Hematopoietic multipotent progenitor cell (in vitro differentiated cells): Measurements from ENCODE around the gene LYPD4. TPM values are rescaled to one million over a fixed set of nuclear protein-coding genes. Genes with fewer than 3 reads are reported as not detected.
"Not testable (repeated sequence)": the region's sequence is repeated elsewhere in the genome, so short reads cannot be mapped to it uniquely, and the experiment has no call there.

Source experiments
- DNase-seq, 3 donors: peaks; one replicate each; pipeline ENCODE4 v3.0.0-alpha.2; 2011 to 2015; ENCODE audit warnings: low read depth in 2 of 3, low spot score in 2 of 3
- small RNA-seq: library from RNA; depleted of rRNA; stranded (forward); fragments of <200 nt; gene quantifications from one replicate; pipeline ENCODE3, GENCODE V24; 2012
- total RNA-seq: library from RNA; depleted of rRNA; stranded (reverse); fragments of >200 nt; gene quantifications from one replicate; pipeline ENCODE4 v1.2.3, GENCODE V29; 2012

Gene LYPD4
- total RNA-seq, 1 donor: not detected

GRCh38 chr19:41802770-41803169, 41.7 kb downstream of the LYPD4 start:
- peak in 1 of 3 donors; percentile 73 for DNase-seq

DNA sequence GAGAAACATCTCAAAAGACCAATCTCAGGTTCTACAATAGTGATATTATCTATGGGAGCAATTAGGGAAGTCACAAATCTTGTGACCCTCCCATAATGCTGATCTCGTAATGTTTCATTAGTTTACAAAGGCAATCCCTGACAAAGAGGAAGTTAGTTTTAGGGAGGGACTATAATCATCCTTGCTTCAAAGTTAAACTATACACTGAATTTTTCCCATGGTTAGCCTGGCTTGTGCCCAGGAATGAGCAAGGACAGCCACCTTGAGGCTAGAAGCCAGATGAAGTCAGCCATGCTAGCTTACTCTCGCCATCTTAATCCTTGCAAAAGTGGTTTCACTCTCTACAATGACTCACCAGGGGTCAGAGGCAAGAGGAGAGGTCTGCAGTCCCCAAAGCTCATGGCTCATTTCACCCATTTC, 42.7 kb downstream of the LYPD4 start:
- DNase-seq: peak in 2 of 3 donors; percentile 45 to 75

- DNase-seq: no peak
These were observed 43.5 kb downstream of the LYPD4 start for GRCh38 chr19:41801031-41801430.

- no peak for DNase-seq
These were observed 45.0 kb downstream of the LYPD4 start for GRCh38 chr19:41799444-41800000.

DNA sequence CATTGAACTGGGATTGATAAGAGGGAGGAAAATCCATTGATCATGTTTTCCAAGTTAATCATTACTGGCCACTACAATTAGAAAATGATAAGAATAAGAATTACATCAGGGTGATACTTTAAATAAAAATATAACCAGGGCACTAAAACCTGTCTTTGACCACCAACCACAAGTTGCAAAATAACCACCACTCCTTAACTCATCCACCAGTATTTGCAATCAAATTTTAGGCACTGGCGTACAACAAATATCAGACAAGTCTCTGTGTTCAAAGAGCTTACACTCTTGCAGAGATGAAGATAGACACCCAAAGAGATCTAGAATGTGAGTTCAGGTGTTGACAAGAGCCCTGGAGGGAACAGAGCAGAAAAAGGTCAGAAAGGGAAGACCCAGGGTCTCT, 47.6 kb downstream of the LYPD4 start:
- DNase-seq: no peak

DNA sequence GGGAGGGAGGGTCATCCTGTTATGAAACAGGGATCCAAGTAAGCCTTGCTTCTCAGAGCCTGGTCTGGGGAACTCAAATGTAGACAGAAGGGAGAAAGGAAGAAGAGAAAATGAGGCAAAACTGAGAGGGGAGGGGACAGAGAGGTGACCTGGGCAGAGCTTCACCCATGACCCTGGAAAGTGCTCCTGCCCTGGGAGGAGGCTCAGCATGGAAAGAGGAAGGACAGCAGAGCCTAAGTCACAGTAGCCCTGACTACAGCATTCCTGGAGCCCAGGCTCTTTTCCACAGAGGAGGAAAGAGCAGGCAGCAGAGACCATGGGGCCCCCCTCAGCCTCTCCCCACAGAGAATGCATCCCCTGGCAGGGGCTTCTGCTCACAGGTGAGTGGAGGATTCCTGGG, 48.1 kb downstream of the LYPD4 start, which contains the start of gene CEACAM3:
Gene CEACAM3, plus strand, starts transcription at position 226 of the 400 bp plus-strand sequence. Its CDS starts 91 bp downstream, at position 317.
- no peak for DNase-seq

DNA sequence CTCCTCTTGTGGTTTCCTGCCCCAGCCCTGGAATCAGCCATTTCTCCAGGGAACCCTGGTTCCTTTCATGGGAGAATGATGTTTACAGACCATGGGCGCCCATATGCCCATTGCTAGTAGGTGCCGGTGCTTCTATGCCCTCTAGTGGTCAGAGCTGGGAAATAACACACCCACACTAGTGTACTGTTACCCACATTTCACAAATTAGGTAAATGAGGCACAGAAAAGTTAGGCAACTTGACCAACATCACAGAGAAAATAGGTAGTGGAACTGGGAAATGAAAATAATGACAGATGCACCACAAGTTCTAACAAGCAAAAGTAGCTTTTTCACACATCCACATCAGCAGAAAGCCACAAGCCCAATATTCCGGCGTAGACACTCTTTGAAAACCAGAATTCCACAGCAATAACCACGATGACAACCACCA, 49.4 kb downstream of the LYPD4 start:
- peak; percentile 23 to 70 (median 39) for DNase-seq

DNA sequence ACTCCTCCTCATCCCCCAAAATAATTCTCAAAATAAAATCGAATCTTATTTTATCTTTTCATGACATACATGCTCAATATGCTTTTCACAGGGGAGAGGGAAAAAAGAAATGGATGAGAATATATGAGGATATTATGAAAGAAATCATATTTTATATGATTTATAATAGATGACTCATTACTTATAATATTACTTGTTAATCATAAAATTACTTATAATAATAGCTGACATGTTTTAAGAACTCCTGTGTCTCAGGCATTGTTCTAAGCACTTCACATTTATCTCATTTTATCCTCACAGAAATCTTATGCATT, 51.1 kb downstream of the LYPD4 start:
- no peak for DNase-seq

DNA sequence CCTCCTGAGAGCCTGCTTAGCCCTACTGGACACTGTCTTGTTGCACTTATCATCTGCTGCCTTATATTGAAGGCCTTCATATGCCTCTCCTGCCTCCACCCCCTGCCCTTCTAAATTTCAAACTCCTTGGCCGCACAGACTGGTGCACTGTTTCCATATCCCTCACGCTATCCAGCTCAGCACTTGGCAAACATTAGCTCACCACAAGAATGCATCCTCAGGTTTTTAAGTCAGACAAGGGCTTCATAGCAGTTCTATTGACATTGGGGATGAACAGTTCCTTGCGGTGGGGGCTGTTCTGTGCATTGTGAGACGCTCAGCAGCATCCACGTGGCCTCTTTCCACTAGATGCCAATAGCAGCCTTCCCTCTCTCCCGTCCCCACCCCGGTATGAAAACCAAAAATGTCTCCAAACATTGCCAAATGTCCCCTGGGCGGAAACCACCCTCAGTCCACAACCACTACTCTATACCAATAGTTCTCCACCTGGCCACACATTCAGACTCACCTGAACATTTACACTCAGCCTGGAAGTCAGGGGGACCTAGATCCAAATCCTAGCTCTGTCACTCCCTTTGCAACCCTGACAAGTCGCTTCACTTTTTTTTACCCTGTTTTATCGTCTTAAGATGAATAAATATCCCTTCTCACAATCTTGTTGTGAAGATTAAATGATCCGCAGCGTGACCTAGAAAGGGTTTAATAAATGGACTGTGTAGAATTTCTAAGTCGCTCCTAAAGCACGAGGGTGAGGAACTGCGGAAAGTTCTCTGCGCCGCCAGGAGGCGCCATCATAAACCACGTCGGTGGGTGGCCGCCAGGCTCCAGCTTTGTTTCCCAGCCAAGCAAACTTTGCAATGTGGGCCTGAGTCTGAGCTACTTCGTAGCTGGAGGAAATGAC, 51.7 kb downstream of the LYPD4 start:
- DNase-seq: peak; percentile 23 to 74 (median 70)

GRCh38 chr19:41789053-41789452, 55.4 kb downstream of the LYPD4 start:
- not testable (repeated sequence) for DNase-seq

DNA sequence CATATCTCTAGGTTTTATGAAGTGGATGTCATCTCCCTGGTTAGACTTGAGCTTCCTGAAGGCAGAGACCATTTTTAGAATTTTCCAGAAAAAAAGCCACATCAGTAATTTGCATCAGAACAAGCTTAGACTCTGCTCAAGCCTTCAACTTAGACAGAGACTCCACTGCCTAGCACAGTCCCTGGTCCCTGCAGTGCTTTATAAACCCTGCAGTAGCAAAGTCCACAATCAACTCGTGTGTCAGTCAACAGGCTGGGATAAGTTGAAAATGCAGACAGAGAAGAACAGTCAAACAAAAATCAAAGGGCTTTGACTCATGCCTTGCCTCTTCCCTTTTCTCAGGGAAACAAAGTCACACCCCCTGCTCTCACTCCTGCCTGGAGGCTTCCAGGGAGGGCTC, 56.0 kb downstream of the LYPD4 start:
- not testable (repeated sequence) for DNase-seq

Small RNA genes lying within 50 kb of the gene (small RNA-seq; reads per million reads assigned to genes)
- not detected for gene MIR6797

Other genes with a start within 250 kb of the LYPD4 start
- gene CEACAM4, start 217.6 kb downstream of the LYPD4 start, total RNA-seq: 12.7 TPM
- gene CEACAM7, start 156.4 kb downstream of the LYPD4 start, total RNA-seq: not detected
- not detected for gene CEACAM5, start 136.1 kb downstream of the LYPD4 start, total RNA-seq
- 0.27 TPM for gene CEACAM6, start 89.2 kb downstream of the LYPD4 start, total RNA-seq
- 0.27 TPM for gene CEACAM3, start 48.1 kb downstream of the LYPD4 start, total RNA-seq
- gene DMRTC2, start 359 bp upstream of the LYPD4 start, total RNA-seq: not detected
- 3,007 TPM for gene RPS19, start 15.6 kb upstream of the LYPD4 start, total RNA-seq
- gene CD79A, start 32.6 kb upstream of the LYPD4 start, total RNA-seq: 17.2 TPM
- gene ARHGEF1, start 38.5 kb upstream of the LYPD4 start, total RNA-seq: 74.6 TPM
- gene ERFL, start 83.8 kb upstream of the LYPD4 start, total RNA-seq: under 0.01 TPM
- 172 TPM for gene RABAC1, start 114.6 kb upstream of the LYPD4 start, total RNA-seq
- 5.4 TPM for gene ATP1A3, start 149.5 kb upstream of the LYPD4 start, total RNA-seq
- 22.1 TPM for gene GRIK5, start 225.5 kb upstream of the LYPD4 start, total RNA-seq
- gene ZNF574, start 231.5 kb upstream of the LYPD4 start, total RNA-seq: 67.6 TPM